ENCODE results near the gene NCMAP.

NCMAP gene

GRCh38 chr1:24636661-24637357 lies 80.9 kb downstream of the NCMAP start:
- no peak for DNase-seq

- DNase-seq: no peak
Observed at GRCh38 chr1:24639094-24639493, 83.2 kb downstream of the NCMAP start.

GRCh38 chr1:24639881-24640280 lies 84.0 kb downstream of the NCMAP start:
- DNase-seq: no peak

- peak; percentile 5 for DNase-seq
Observed at GRCh38 chr1:24640288-24640687, 84.4 kb downstream of the NCMAP start.

GRCh38 chr1:24641646-24642151 lies 85.8 kb downstream of the NCMAP start:
- peak; percentile 37 for DNase-seq

- DNase-seq: peak; percentile 100
Observed at GRCh38 chr1:24642481-24643362, 86.8 kb downstream of the NCMAP start, which contains the start of gene SRRM1. Gene SRRM1 (plus strand): TSS chr1:24643302. CDS start chr1:24643327, 25 bp downstream.

GRCh38 chr1:24643363-24644099 lies 87.6 kb downstream of the NCMAP start:
- no peak for DNase-seq

- no peak for DNase-seq
Observed at GRCh38 chr1:24644100-24644384, 88.2 kb downstream of the NCMAP start.

GRCh38 chr1:24648919-24649318 lies 93.0 kb downstream of the NCMAP start:
- DNase-seq: no peak

- no peak for DNase-seq
Observed at GRCh38 chr1:24652382-24652781, 96.5 kb downstream of the NCMAP start.

- no peak for DNase-seq
Observed at GRCh38 chr1:24654010-24654409, 98.1 kb downstream of the NCMAP start.

GRCh38 chr1:24656046-24656445 lies 100.2 kb downstream of the NCMAP start:
- no peak for DNase-seq

- DNase-seq: no peak
Observed at GRCh38 chr1:24657781-24658180, 101.9 kb downstream of the NCMAP start.
